ENCODE results near the gene HSD17B12. TPM values are rescaled to one million over a fixed set of nuclear protein-coding genes. Genes with fewer than 3 reads are reported as not detected.

The HSD17B12 gene
- total and polyA plus RNA-seq, 3 experiments from 2014 or later, result 26.3 to 37.1 (median 32.3) TPM

GRCh38 chr11:43706631-43707030, 26.1 kb downstream of the HSD17B12 start:
- Mint-ChIP-seq H3K27me3 (no peaks in the 10 kb centered on the region), H3K36me3 (peaks cover 5 to 19% (median 6%) of the 10 kb centered on the region in 3 donors), H3K9me3 (peaks cover under 1 to 4% (median 3%) of the 10 kb centered on the region in 5 donors), H3K4me1 (peaks cover 2 to 9% (median 5%) of the 10 kb centered on the region in 3 donors), H3K27ac (no peak overlapping the region), H3K4me3 (no peak overlapping the region)
- Histone ChIP-seq H3K4me1 (ENCODE audit: insufficient read depth, low read length) (no peaks in the 10 kb centered on the region), H3K9me3 (ENCODE audit: low read length) (no peaks in the 10 kb centered on the region), H3K4me3 (ENCODE audit: low read length) (no peak overlapping the region), H3K27ac (ENCODE audit: low read depth, low read length) (no peak overlapping the region), H3K36me3 (ENCODE audit: insufficient read depth, low read length) (no peaks in the 10 kb centered on the region), H3K27me3 (ENCODE audit: insufficient read depth, low read length, poor library complexity, severe bottlenecking) (no peaks in the 10 kb centered on the region)
- ChIA-PET CTCF (no interaction called here), POLR2A (no interaction called here)
- DNase-seq, result no peak

- no peak overlapping the region for H3K4me3 ChIP-seq (ENCODE audit: low read length)
- no peaks in the 10 kb centered on the region for H3K36me3 ChIP-seq (ENCODE audit: insufficient read depth, low read length)
- H3K27ac ChIP-seq (ENCODE audit: low read depth, low read length), result no peak overlapping the region
- POLR2A ChIA-PET, result no interaction called here
- Mint-ChIP-seq H3K27me3 (no peaks in the 10 kb centered on the region), H3K36me3 (peaks cover 3 to 9% (median 8%) of the 10 kb centered on the region in 3 donors), H3K27ac (no peak overlapping the region), H3K4me3 (no peak overlapping the region), H3K9me3 (no peaks in the 10 kb centered on the region), H3K4me1 (peaks cover 2 to 14% (median 7%) of the 10 kb centered on the region in 3 donors)
- CTCF ChIA-PET, result no interaction called here
- no peaks in the 10 kb centered on the region for H3K4me1 ChIP-seq (ENCODE audit: insufficient read depth, low read length)
- H3K9me3 ChIP-seq (ENCODE audit: low read length), result no peaks in the 10 kb centered on the region
- no peak for DNase-seq
- no peaks in the 10 kb centered on the region for H3K27me3 ChIP-seq (ENCODE audit: insufficient read depth, low read length, poor library complexity, severe bottlenecking)
Observed at GRCh38 chr11:43708776-43709175, 28.2 kb downstream of the HSD17B12 start.

DNA sequence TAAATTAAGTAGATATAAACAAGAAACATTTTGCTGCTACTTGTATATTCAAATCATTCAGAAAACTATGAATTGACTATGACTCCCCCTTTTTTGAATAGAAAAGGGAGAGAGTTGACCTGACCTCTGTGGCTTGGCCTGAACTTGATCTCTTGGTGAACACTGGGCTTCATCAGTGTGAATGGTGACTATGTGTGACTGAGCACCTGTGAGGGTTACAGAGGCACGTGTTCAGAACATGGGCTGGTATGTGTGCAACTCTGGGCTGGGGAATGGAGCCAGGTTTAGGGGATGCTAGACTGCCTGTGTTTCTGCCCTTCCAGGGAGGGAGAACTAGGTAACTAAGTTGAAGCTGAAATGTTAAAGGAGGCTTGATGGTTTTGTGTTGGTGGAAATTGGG, 29.2 kb downstream of the HSD17B12 start:
- Histone ChIP-seq H3K9me3 (ENCODE audit: low read length) (no peaks in the 10 kb centered on the region), H3K36me3 (ENCODE audit: insufficient read depth, low read length) (no peaks in the 10 kb centered on the region), H3K27me3 (ENCODE audit: insufficient read depth, low read length, poor library complexity, severe bottlenecking) (no peaks in the 10 kb centered on the region), H3K27ac (ENCODE audit: low read depth, low read length) (no peak overlapping the region), H3K4me1 (ENCODE audit: insufficient read depth, low read length) (no peaks in the 10 kb centered on the region), H3K4me3 (ENCODE audit: low read length) (no peak overlapping the region)
- peaks cover 2 to 10% (median 4%) of the 10 kb centered on the region in 3 donors for H3K4me1 Mint-ChIP-seq
- ChIA-PET POLR2A (no interaction called here), CTCF (no interaction called here)
- DNase-seq, result no peak
- peaks cover 0 to 3% (median 0%) of the 10 kb centered on the region in 5 donors for H3K9me3 Mint-ChIP-seq
- no peak overlapping the region for H3K27ac Mint-ChIP-seq
- no peaks in the 10 kb centered on the region for H3K27me3 Mint-ChIP-seq
- H3K36me3 Mint-ChIP-seq, result peaks cover 3 to 7% (median 5%) of the 10 kb centered on the region in 3 donors
- H3K4me3 Mint-ChIP-seq, result no peak overlapping the region

- no peaks in the 10 kb centered on the region for H3K4me1 ChIP-seq (ENCODE audit: insufficient read depth, low read length)
- H3K9me3 Mint-ChIP-seq, result peaks cover 0 to 3% (median 0%) of the 10 kb centered on the region in 5 donors
- CTCF ChIA-PET, result interaction anchor here (1.0 kb wide), 1 partner anchor 9 kb away, joined by 3 read pairs; no protein-coding TSS in a partner anchor
- H3K9me3 ChIP-seq (ENCODE audit: low read length), result no peaks in the 10 kb centered on the region
- peaks cover 3 to 7% (median 7%) of the 10 kb centered on the region in 3 donors for H3K36me3 Mint-ChIP-seq
- H3K36me3 ChIP-seq (ENCODE audit: insufficient read depth, low read length), result no peaks in the 10 kb centered on the region
- no peak overlapping the region for H3K27ac ChIP-seq (ENCODE audit: low read depth, low read length)
- H3K4me1 Mint-ChIP-seq, result peaks cover 0 to 5% (median 4%) of the 10 kb centered on the region in 3 donors
- POLR2A ChIA-PET, result no interaction called here
- H3K4me3 ChIP-seq (ENCODE audit: low read length), result no peak overlapping the region
- H3K27ac Mint-ChIP-seq, result no peak overlapping the region
- H3K27me3 Mint-ChIP-seq, result no peaks in the 10 kb centered on the region
- H3K27me3 ChIP-seq (ENCODE audit: insufficient read depth, low read length, poor library complexity, severe bottlenecking), result no peaks in the 10 kb centered on the region
- no peak for DNase-seq
- H3K4me3 Mint-ChIP-seq, result no peak overlapping the region
Observed at GRCh38 chr11:43712676-43713075, 32.1 kb downstream of the HSD17B12 start.

GRCh38 chr11:43718373-43718772, 37.8 kb downstream of the HSD17B12 start:
- ChIA-PET POLR2A (no interaction called here), CTCF (no interaction called here)
- H3K36me3 Mint-ChIP-seq, result peaks cover 11 to 36% (median 13%) of the 10 kb centered on the region in 3 donors
- Histone ChIP-seq H3K27me3 (ENCODE audit: insufficient read depth, low read length, poor library complexity, severe bottlenecking) (no peaks in the 10 kb centered on the region), H3K4me1 (ENCODE audit: insufficient read depth, low read length) (no peaks in the 10 kb centered on the region), H3K9me3 (ENCODE audit: low read length) (no peaks in the 10 kb centered on the region), H3K36me3 (ENCODE audit: insufficient read depth, low read length) (no peaks in the 10 kb centered on the region), H3K4me3 (ENCODE audit: low read length) (no peak overlapping the region), H3K27ac (ENCODE audit: low read depth, low read length) (no peak overlapping the region)
- H3K9me3 Mint-ChIP-seq, result peaks cover 0 to 7% (median 3%) of the 10 kb centered on the region in 5 donors
- H3K27me3 Mint-ChIP-seq, result no peaks in the 10 kb centered on the region
- H3K4me3 Mint-ChIP-seq, result no peak overlapping the region
- no peak overlapping the region for H3K27ac Mint-ChIP-seq
- peaks cover 0 to 4% (median 1%) of the 10 kb centered on the region in 3 donors for H3K4me1 Mint-ChIP-seq
- DNase-seq, result no peak

GRCh38 chr11:43723617-43724016, 43.1 kb downstream of the HSD17B12 start:
- H3K4me1 Mint-ChIP-seq, result peaks cover 0 to 4% (median 1%) of the 10 kb centered on the region in 3 donors

GRCh38 chr11:43732225-43732624, 51.7 kb downstream of the HSD17B12 start:
- ChIA-PET POLR2A (no interaction called here), CTCF (no interaction called here)
- H3K27ac ChIP-seq (ENCODE audit: low read depth, low read length), result no peak overlapping the region
- H3K36me3 Mint-ChIP-seq, result peaks cover 19 to 37% (median 24%) of the 10 kb centered on the region in 3 donors
- H3K4me3 Mint-ChIP-seq, result no peak overlapping the region
- no peak for DNase-seq
- no peaks in the 10 kb centered on the region for H3K36me3 ChIP-seq (ENCODE audit: insufficient read depth, low read length)
- no peak overlapping the region for H3K4me3 ChIP-seq (ENCODE audit: low read length)
- no peaks in the 10 kb centered on the region for H3K9me3 ChIP-seq (ENCODE audit: low read length)
- peaks cover 0 to 2% of the 10 kb centered on the region in 2 donors for H3K27me3 Mint-ChIP-seq
- H3K4me1 Mint-ChIP-seq, result peaks cover 6 to 13% (median 6%) of the 10 kb centered on the region in 3 donors
- H3K4me1 ChIP-seq (ENCODE audit: insufficient read depth, low read length), result no peaks in the 10 kb centered on the region
- H3K27ac Mint-ChIP-seq, result no peak overlapping the region
- H3K9me3 Mint-ChIP-seq, result peaks cover 0 to 3% (median 2%) of the 10 kb centered on the region in 5 donors
- H3K27me3 ChIP-seq (ENCODE audit: insufficient read depth, low read length, poor library complexity, severe bottlenecking), result no peaks in the 10 kb centered on the region

More at GRCh38 chr11:43723617-43724016, 43.1 kb downstream of the HSD17B12 start:
- H3K36me3 Mint-ChIP-seq, result peaks cover 8 to 31% (median 9%) of the 10 kb centered on the region in 3 donors
- H3K9me3 Mint-ChIP-seq, result peaks cover 0 to 2% (median 0%) of the 10 kb centered on the region in 5 donors
- H3K4me3 Mint-ChIP-seq, result no peak overlapping the region
- H3K27me3 ChIP-seq (ENCODE audit: insufficient read depth, low read length, poor library complexity, severe bottlenecking), result no peaks in the 10 kb centered on the region
- H3K27me3 Mint-ChIP-seq, result no peaks in the 10 kb centered on the region
- H3K4me3 ChIP-seq (ENCODE audit: low read length), result no peak overlapping the region
- H3K9me3 ChIP-seq (ENCODE audit: low read length), result no peaks in the 10 kb centered on the region
- H3K27ac Mint-ChIP-seq, result no peak overlapping the region
- ChIA-PET CTCF (no interaction called here), POLR2A (no interaction called here)
- no peaks in the 10 kb centered on the region for H3K4me1 ChIP-seq (ENCODE audit: insufficient read depth, low read length)
- no peaks in the 10 kb centered on the region for H3K36me3 ChIP-seq (ENCODE audit: insufficient read depth, low read length)
- H3K27ac ChIP-seq (ENCODE audit: low read depth, low read length), result no peak overlapping the region
- no peak for DNase-seq

DNA sequence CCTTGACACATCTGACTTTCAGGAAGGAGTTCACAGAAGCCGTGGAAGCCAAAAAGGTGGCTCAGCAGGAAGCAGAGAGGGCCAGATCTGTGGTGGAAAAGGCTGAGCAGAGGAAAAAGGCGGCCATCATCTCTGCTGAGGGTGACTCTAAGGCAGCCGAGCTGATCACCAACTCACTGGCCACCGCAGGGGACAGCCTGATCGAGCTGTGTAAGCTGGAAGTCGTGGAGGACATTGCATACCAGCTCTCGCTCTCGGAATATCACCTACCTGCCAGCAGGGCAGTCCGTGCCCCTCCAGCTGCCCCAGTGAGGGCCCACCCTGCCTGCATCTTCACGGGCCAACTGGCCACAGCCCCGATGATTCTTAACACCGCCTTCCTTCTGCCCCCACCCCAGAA, 53.7 kb downstream of the HSD17B12 start:
- Mint-ChIP-seq H3K36me3 (peaks cover 21 to 41% (median 25%) of the 10 kb centered on the region in 3 donors), H3K4me3 (no peak overlapping the region), H3K4me1 (peaks cover 8 to 16% (median 10%) of the 10 kb centered on the region in 3 donors), H3K9me3 (peaks cover 0 to 3% (median 2%) of the 10 kb centered on the region in 5 donors), H3K27ac (no peak overlapping the region), H3K27me3 (peaks cover 0 to 2% of the 10 kb centered on the region in 2 donors)
- POLR2A ChIA-PET, result no interaction called here
- no peaks in the 10 kb centered on the region for H3K4me1 ChIP-seq (ENCODE audit: insufficient read depth, low read length)
- no peak for DNase-seq
- no peak overlapping the region for H3K4me3 ChIP-seq (ENCODE audit: low read length)
- no peaks in the 10 kb centered on the region for H3K36me3 ChIP-seq (ENCODE audit: insufficient read depth, low read length)
- no peak overlapping the region for H3K27ac ChIP-seq (ENCODE audit: low read depth, low read length)
- no peaks in the 10 kb centered on the region for H3K9me3 ChIP-seq (ENCODE audit: low read length)
- H3K27me3 ChIP-seq (ENCODE audit: insufficient read depth, low read length, poor library complexity, severe bottlenecking), result no peaks in the 10 kb centered on the region
- CTCF ChIA-PET, result no interaction called here
